HK-2 (cell line): ENCODE measurements around the gene ASNS.
"Not testable (repeated sequence)": the region's sequence is repeated elsewhere in the genome, so short reads cannot be mapped to it uniquely, and the experiment has no call there.

Source experiments
- DNase-seq: peaks from one replicate; pipeline ENCODE4 v3.0.0-alpha.2; 2018; ENCODE audit not compliant: unreplicated experiment

The ASNS gene

GRCh38 chr7:97872025-97872669 is at the start of gene ASNS:
Gene ASNS, minus strand, starts transcription at chr7:97872408. Its CDS starts 3,252 bp downstream, at chr7:97869156.
- peak; percentile 95 for DNase-seq

GRCh38 chr7:97921254-97921653 is 49.0 kb upstream of the ASNS start:
- not testable (repeated sequence) for DNase-seq

- DNase-seq: not testable (repeated sequence)
Observed at GRCh38 chr7:97915267-97915666, 43.1 kb upstream of the ASNS start.

- DNase-seq: not testable (repeated sequence)
Observed at GRCh38 chr7:97912294-97912693, 40.1 kb upstream of the ASNS start.

GRCh38 chr7:97896893-97897292 is 24.7 kb upstream of the ASNS start:
- DNase-seq: not testable (repeated sequence)

- not testable (repeated sequence) for DNase-seq
Observed at GRCh38 chr7:97891721-97892120, 19.5 kb upstream of the ASNS start.

GRCh38 chr7:97879527-97879926 is 7.3 kb upstream of the ASNS start:
- not testable (repeated sequence) for DNase-seq

GRCh38 chr7:97874894-97875293 is 2.7 kb upstream of the ASNS start:
- not testable (repeated sequence) for DNase-seq

GRCh38 chr7:97873606-97874005 is 1.4 kb upstream of the ASNS start:
- DNase-seq: no peak

- DNase-seq: no peak
Observed at GRCh38 chr7:97871659-97872024, 566 bp downstream of the ASNS start.

GRCh38 chr7:97868788-97869187 is 3.4 kb downstream of the ASNS start:
- no peak for DNase-seq

GRCh38 chr7:97868314-97868713 is 3.9 kb downstream of the ASNS start:
- no peak for DNase-seq

GRCh38 chr7:97865104-97865503 is 7.1 kb downstream of the ASNS start:
- DNase-seq: no peak

GRCh38 chr7:97859606-97860204 is 12.5 kb downstream of the ASNS start:
- no peak for DNase-seq

GRCh38 chr7:97858221-97858620 is 14.0 kb downstream of the ASNS start:
- DNase-seq: no peak

- no peak for DNase-seq
Observed at GRCh38 chr7:97857544-97857943, 14.7 kb downstream of the ASNS start.

- no peak for DNase-seq
Observed at GRCh38 chr7:97851683-97852082, 20.5 kb downstream of the ASNS start.

- DNase-seq: not testable (repeated sequence)
Observed at GRCh38 chr7:97850262-97851031, 21.8 kb downstream of the ASNS start.

GRCh38 chr7:97847791-97848190 is 24.4 kb downstream of the ASNS start:
- DNase-seq: no peak

- DNase-seq: no peak
Observed at GRCh38 chr7:97846945-97847344, 25.3 kb downstream of the ASNS start.

GRCh38 chr7:97845622-97846203 is 26.5 kb downstream of the ASNS start:
- DNase-seq: no peak

- DNase-seq: no peak
Observed at GRCh38 chr7:97844036-97844435, 28.2 kb downstream of the ASNS start.
